Activated naive CD4-positive, alpha-beta T cell treated with anti-CD3 and anti-CD28 coated beads, Interleukin-2, amount 10 ng/mL, durations not matched to agents 7 days and 5 days (primary cell): ENCODE measurements around the gene SLC44A2.
"Not testable (repeated sequence)": the region's sequence is repeated elsewhere in the genome, so short reads cannot be mapped to it uniquely, and the experiment has no call there.

Experiments
- CTCF ChIA-PET: fragments of 350-600 bp; sonication (Branson Sonifier 250); formaldehyde crosslinking; loops from one replicate; lab custom pipeline; 2021; ENCODE audit warnings: antibody characterized with exemption; lab: Charles Lee
- DNase-seq: peaks from one replicate; pipeline ENCODE4 v3.0.0-alpha.2; 2020
- H3K27ac Mint-ChIP-seq: one replicate; pipeline ENCODE4 v1.8.0; 2021; ENCODE audit warnings: mild to moderate bottlenecking, moderate library complexity, mixed read lengths
- H3K27me3 Mint-ChIP-seq: one replicate; pipeline ENCODE4 v1.8.0; 2021; ENCODE audit warnings: mild to moderate bottlenecking, mixed read lengths
- H3K36me3 Mint-ChIP-seq: one replicate; pipeline ENCODE4 v1.8.0; 2021; ENCODE audit warnings: mixed read lengths
- H3K4me1 Mint-ChIP-seq: one replicate; pipeline ENCODE4 v1.8.0; 2021; ENCODE audit warnings: mixed read lengths
- H3K4me3 Mint-ChIP-seq: one replicate; pipeline ENCODE4 v1.8.0; 2021; ENCODE audit warnings: mild to moderate bottlenecking, moderate library complexity, mixed read lengths
- H3K9me3 Mint-ChIP-seq: one replicate; pipeline ENCODE4 v1.8.0; 2021; ENCODE audit warnings: mixed read lengths

The SLC44A2 gene

DNA sequence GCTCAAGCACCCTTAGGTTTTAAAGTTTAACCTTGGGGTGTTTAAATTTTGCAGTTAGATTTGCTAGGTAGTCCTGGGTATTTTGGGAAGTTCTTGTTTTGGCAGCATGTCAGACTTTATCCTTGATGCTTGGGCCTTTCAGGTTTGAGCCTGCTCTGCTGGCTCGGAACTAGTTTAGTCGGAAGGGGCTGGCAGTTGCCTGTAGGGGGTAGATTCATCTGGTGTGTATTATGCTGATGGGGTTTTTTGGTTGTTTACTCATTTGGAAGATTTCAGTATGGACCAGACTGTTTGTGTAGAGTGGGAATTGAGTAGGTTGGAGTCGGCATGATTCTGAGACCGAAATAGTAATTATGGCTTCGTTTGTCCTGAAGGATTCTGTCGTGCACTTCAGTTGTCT lies 43.9 kb downstream of the SLC44A2 start:
- CTCF ChIA-PET: no interaction called here

DNA sequence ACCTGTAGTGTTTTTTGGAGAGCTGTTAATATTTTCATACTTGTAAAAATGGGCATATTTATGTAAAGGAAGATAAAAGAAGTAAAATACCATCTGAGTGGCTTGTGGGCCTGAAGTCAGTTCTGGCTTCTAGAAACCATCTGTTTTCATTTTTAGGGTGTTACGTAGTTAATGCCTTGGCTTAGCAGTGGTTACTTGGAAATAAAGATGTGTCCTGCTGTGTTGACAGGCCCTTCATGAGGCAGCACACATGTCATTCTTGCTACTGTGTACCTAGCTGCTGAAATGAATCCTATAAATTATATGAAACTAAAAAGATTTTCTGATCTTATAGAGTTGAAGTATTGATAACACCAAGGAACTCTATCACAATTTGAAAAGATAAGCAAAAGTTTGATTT lies 44.8 kb downstream of the SLC44A2 start:
- H3K4me1 Mint-ChIP-seq: peaks cover 12% of the 10 kb centered on the region
- no peaks in the 10 kb centered on the region for H3K27me3 Mint-ChIP-seq
- DNase-seq: no peak
- H3K9me3 Mint-ChIP-seq: no peaks in the 10 kb centered on the region
- CTCF ChIA-PET: interaction anchor here (4.2 kb wide), 1 partner anchor 29 kb away, joined by 14 read pairs; no protein-coding TSS in a partner anchor
- no peak overlapping the region for H3K27ac Mint-ChIP-seq
- no peak overlapping the region for H3K4me3 Mint-ChIP-seq
- peaks cover 22% of the 10 kb centered on the region for H3K36me3 Mint-ChIP-seq

More for the DNA sequence above, 43.9 kb downstream of the SLC44A2 start:
- no peak overlapping the region for H3K27ac Mint-ChIP-seq
- no peaks in the 10 kb centered on the region for H3K27me3 Mint-ChIP-seq
- H3K4me1 Mint-ChIP-seq: peaks cover 12% of the 10 kb centered on the region
- DNase-seq: no peak
- H3K4me3 Mint-ChIP-seq: no peak overlapping the region
- H3K9me3 Mint-ChIP-seq: no peaks in the 10 kb centered on the region
- peaks cover 22% of the 10 kb centered on the region for H3K36me3 Mint-ChIP-seq

DNA sequence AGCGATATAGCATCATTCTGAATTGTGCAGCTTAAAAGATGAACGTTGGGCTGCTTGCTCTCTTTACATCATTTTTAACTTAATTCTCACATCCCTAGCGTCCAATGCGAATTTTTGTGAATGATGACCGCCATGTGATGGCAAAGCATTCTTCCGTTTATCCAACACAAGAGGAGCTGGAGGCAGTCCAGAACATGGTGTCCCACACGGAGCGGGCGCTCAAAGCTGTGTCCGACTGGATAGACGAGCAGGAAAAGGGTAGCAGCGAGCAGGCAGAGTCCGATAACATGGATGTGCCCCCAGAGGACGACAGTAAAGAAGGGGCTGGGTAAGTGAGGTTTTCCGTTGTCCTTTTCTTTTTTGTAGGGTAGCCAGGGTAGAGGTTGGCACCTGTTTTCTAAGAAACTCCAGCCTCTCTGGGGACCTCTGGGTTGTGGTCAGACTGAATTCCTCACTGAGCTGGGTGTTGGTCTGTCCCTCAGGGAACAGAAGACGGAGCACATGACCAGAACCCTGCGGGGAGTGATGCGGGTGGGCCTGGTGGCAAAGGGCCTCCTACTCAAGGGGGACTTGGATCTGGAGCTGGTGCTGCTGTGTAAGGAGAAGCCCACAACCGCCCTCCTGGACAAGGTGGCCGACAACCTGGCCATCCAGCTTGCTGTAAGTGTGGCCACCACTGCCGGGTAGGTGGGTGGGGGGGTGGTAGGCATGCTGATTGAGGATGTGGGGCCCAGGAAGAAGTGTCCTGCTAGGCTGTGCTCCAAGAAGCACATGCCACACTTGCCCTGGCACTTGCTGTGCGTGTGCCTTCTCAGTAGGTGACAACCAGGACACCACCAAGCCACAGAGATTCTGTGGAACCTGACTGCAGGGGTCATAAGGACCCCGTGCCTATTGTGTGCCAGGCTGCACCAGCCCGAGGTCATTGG lies 45.8 kb downstream of the SLC44A2 start:
- H3K36me3 Mint-ChIP-seq: peaks cover 28% of the 10 kb centered on the region
- H3K27me3 Mint-ChIP-seq: no peaks in the 10 kb centered on the region
- H3K27ac Mint-ChIP-seq: no peak overlapping the region
- no peak overlapping the region for H3K4me3 Mint-ChIP-seq
- peaks cover 12% of the 10 kb centered on the region for H3K4me1 Mint-ChIP-seq
- H3K9me3 Mint-ChIP-seq: no peaks in the 10 kb centered on the region
- DNase-seq: no peak
- CTCF ChIA-PET: interaction anchor here (2.7 to 4.2 kb wide), 2 partner anchors 28 to 90 kb away, joined by 13 to 14 read pairs; no protein-coding TSS in a partner anchor

DNA sequence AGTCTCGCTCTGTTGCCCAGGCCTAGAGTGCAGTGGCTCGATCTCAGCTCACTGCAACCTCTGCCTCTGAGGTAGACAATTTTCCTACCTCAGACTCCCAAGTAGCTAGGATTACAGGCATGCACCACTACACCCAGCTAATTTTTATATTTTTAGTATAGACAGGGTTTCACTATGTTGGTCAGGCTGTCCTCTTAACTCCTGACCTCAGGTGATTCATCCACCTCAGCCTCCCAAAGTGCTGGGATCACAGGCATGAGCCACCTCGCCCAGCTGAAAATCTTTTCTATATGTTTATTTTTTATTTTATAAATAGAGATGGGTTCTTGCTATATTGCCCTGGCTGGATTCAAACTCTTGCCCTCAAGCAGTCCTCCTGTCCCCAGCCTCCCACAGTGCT lies 46.6 kb downstream of the SLC44A2 start:
- peaks cover 33% of the 10 kb centered on the region for H3K36me3 Mint-ChIP-seq
- not testable (repeated sequence) for H3K4me1 Mint-ChIP-seq, H3K4me3 Mint-ChIP-seq, DNase-seq, H3K27me3 Mint-ChIP-seq, H3K9me3 Mint-ChIP-seq, H3K27ac Mint-ChIP-seq
- CTCF ChIA-PET: interaction anchor here (2.7 to 4.2 kb wide), 2 partner anchors 28 to 91 kb away, joined by 13 to 14 read pairs; no protein-coding TSS in a partner anchor

DNA sequence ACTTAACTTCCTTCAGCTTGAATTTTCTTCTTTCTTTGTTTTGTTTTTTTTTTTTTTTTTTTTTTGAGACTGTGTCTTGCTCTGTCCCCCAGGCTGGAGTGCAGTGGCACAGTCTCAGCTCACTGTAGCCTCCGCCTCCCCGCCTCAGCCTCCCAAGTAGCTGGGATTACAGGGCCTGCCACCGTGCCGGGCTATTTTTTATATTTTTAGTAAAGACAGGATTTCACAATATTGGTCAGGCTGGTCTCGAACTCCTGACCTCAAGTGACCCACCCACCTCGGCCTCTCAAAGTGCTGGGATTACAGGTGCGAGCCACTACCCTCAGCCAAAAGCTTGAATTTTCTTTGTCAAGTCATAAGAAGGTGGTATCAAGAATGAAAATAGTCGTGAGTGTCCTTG lies 49.9 kb downstream of the SLC44A2 start:
- not testable (repeated sequence) for H3K9me3 Mint-ChIP-seq, DNase-seq, H3K27me3 Mint-ChIP-seq, H3K4me3 Mint-ChIP-seq, H3K4me1 Mint-ChIP-seq, H3K27ac Mint-ChIP-seq
- H3K36me3 Mint-ChIP-seq: peaks cover 49% of the 10 kb centered on the region
- CTCF ChIA-PET: interaction anchor here (1.5 kb wide), 1 partner anchor 94 kb away, joined by 4 read pairs; no protein-coding TSS in a partner anchor

DNA sequence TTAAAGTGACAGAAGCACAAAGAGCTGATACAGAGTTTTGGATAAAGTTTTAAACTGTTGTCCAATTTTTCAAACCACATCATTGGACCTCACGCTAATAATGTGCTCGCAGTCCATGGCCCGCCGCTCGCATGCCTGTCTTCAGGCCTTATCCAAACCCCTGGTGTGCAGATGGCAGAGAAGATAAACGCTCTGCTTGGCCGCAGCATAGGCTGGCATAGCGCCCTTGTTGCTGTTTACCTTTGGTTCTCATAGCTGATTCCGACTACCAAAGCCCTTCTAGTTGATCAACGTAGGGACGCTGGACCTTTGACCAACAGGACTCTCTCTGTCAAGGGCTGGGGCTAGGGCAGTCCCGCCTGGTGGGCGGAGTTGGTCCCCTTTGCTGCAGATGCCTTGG lies 52.4 kb downstream of the SLC44A2 start:
- no peaks in the 10 kb centered on the region for H3K4me1 Mint-ChIP-seq
- no peak for DNase-seq
- no peaks in the 10 kb centered on the region for H3K9me3 Mint-ChIP-seq
- H3K27me3 Mint-ChIP-seq: no peaks in the 10 kb centered on the region
- no peak overlapping the region for H3K4me3 Mint-ChIP-seq
- H3K36me3 Mint-ChIP-seq: peaks cover 50% of the 10 kb centered on the region
- CTCF ChIA-PET: interaction anchor here (1.5 kb wide), 1 partner anchor 22 kb away, joined by 6 read pairs; no protein-coding TSS in a partner anchor
- H3K27ac Mint-ChIP-seq: no peak overlapping the region

DNA sequence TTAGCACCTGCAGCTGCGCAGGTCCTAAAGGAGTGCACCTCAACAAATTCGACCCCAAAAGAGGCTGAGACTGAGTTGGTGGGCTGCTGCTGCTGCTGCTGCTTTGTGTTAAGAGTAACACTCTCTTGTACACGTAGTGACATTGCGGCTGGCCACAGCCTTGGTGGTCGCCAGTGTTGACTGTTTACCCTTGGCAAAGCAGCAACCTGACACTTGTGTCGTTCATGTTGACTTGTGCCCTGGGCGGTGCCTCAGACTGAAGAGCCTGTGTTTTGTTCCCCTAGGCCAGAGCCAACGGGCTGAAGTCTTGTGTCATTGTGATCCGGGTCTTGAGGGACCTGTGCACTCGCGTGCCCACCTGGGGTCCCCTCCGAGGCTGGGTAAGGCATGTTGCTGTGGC lies 53.5 kb downstream of the SLC44A2 start:
- Mint-ChIP-seq H3K9me3 (no peaks in the 10 kb centered on the region), H3K27ac (no peak overlapping the region), H3K4me1 (no peaks in the 10 kb centered on the region), H3K4me3 (no peak overlapping the region), H3K36me3 (peaks cover 48% of the 10 kb centered on the region), H3K27me3 (no peaks in the 10 kb centered on the region)
- CTCF ChIA-PET: interaction anchor here (1.5 kb wide), 1 partner anchor 21 kb away, joined by 6 read pairs; no protein-coding TSS in a partner anchor
- DNase-seq: no peak

DNA sequence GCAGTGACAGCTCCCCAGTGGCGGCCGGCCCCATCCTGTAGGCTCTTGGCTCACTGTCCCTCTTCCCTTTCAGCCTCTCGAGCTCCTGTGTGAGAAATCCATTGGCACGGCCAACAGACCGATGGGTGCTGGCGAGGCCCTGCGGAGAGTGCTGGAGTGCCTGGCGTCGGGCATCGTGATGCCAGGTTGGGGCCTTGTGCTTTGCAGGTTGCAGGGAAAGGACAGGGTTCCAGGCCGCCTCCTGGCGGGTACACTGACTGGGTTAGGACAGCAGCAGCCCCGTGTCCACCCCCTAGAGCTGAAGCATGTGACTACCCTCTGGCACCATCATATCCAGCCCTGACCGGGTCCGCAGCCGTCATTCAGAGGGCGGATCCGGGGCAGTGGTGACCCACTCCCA lies 54.4 kb downstream of the SLC44A2 start:
- CTCF ChIA-PET: interaction anchor here (1.5 kb wide), 1 partner anchor 18 kb away, joined by 3 read pairs; no protein-coding TSS in a partner anchor
- H3K36me3 Mint-ChIP-seq: peaks cover 56% of the 10 kb centered on the region
- H3K9me3 Mint-ChIP-seq: no peaks in the 10 kb centered on the region
- DNase-seq: no peak
- no peaks in the 10 kb centered on the region for H3K4me1 Mint-ChIP-seq
- H3K27ac Mint-ChIP-seq: no peak overlapping the region
- H3K27me3 Mint-ChIP-seq: no peaks in the 10 kb centered on the region
- H3K4me3 Mint-ChIP-seq: no peak overlapping the region

DNA sequence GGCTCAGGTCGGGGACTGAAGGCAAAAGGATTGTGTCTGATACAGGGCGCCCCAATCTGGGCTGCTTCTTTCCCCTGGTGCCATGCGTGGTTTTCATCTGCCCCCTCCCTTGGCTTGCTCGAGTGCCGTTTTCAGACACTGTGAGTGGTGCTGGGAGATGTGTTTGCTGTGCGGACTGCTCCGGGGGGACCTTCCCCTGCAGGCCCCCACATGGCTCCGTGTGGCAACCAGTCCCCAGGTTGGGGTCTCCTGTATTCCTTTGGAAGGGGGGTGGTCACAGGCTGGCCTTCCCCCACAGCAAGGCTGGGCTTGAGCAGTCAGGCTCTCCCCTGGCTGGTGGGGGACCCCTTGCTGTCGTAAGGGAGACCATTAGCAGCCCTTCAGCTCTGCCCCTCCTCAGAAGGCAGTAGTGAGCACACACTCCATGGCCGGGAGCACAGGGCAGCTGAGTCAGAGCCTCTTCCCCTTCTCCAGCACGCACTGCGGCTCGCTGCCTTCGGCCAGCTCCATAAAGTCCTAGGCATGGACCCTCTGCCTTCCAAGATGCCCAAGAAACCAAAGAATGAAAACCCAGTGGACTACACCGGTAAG lies 55.3 kb downstream of the SLC44A2 start:
- Mint-ChIP-seq H3K9me3 (no peaks in the 10 kb centered on the region), H3K4me3 (no peak overlapping the region), H3K36me3 (peaks cover 52% of the 10 kb centered on the region), H3K27ac (no peak overlapping the region), H3K4me1 (no peaks in the 10 kb centered on the region), H3K27me3 (no peaks in the 10 kb centered on the region)
- no peak for DNase-seq
- CTCF ChIA-PET: interaction anchor here (0.9 to 1.5 kb wide), 2 partner anchors 17 to 100 kb away, joined by 3 read pairs; no protein-coding TSS in a partner anchor

DNA sequence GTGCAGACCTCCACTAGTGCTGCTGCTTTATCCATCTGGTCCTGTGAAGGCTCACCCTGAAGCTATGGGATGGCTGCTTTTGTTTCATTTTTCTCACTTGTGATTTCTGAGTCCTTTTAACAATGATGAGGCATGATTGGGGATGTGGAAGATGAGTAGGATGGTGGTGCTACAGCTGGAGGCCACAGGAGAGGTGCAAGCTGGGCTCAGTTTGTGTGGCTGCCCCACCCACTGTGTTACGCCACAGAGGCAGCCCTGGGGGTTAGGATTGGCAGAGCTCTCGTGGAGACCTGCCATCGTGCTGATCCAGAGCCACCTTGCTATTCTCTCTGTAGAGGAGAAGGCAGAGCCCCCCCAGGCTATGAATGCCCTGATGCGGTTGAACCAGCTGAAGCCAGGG lies 56.3 kb downstream of the SLC44A2 start:
- no peaks in the 10 kb centered on the region for H3K27me3 Mint-ChIP-seq
- CTCF ChIA-PET: interaction anchor here (0.9 to 1.2 kb wide), 2 partner anchors 11 to 101 kb away, joined by 3 to 4 read pairs; no protein-coding TSS in a partner anchor
- H3K9me3 Mint-ChIP-seq: no peaks in the 10 kb centered on the region
- peaks cover 49% of the 10 kb centered on the region for H3K36me3 Mint-ChIP-seq
- no peak for DNase-seq
- H3K27ac Mint-ChIP-seq: no peak overlapping the region
- H3K4me3 Mint-ChIP-seq: peak overlapping the region; percentile 27
- no peaks in the 10 kb centered on the region for H3K4me1 Mint-ChIP-seq

DNA sequence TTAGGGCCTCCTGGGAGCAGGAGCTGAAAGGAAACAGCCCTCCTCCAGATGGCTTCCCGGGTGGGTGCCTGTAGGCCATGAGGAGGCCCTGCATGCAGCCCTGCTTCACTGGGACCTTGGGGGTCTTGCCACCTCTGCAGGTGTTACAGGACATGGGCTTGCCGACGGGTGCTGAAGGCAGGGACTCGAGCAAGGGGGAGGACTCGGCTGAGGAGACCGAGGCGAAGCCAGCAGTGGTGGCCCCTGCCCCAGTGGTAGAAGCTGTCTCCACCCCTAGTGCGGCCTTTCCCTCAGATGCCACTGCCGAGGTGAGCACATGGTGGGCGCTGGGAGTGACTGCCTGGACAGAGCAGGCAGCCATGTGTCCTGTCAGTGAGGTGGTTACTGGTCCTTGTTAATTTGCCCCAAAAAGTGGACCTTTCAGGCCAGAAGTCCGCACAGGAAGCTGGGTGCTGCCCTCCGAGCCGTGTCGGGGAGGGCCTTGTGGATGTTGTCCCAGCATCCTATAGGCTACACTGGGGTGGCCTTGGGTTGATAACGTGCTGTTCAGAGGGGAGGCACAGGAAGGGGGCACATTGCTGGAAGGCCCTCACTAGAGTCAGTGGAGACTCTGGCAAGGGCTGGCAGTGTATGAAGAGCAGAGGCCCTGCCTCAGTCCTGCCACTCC lies 57.2 kb downstream of the SLC44A2 start:
- Mint-ChIP-seq H3K27me3 (no peaks in the 10 kb centered on the region), H3K9me3 (no peaks in the 10 kb centered on the region), H3K36me3 (peaks cover 50% of the 10 kb centered on the region), H3K4me3 (no peak overlapping the region), H3K4me1 (no peaks in the 10 kb centered on the region), H3K27ac (no peak overlapping the region)
- no peak for DNase-seq
- CTCF ChIA-PET: interaction anchor here (1.2 kb wide), 1 partner anchor 10 kb away, joined by 4 read pairs; no protein-coding TSS in a partner anchor

DNA sequence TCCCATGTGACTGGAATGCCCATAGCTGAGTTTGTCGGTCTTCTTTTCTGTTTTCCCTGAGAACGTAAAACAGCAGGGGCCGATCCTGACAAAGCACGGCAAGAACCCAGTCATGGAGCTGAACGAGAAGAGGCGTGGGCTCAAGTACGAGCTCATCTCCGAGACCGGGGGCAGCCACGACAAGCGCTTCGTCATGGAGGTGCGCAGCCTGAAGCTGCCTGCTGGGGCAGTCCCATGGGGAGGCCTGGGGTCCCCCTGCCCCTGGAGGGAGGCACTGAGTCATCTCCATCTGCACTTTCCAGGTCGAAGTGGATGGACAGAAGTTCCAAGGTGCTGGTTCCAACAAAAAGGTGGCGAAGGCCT lies 57.7 kb downstream of the SLC44A2 start:
- peaks cover 50% of the 10 kb centered on the region for H3K36me3 Mint-ChIP-seq
- H3K4me1 Mint-ChIP-seq: no peaks in the 10 kb centered on the region
- H3K27me3 Mint-ChIP-seq: peaks cover 1% of the 10 kb centered on the region
- H3K9me3 Mint-ChIP-seq: no peaks in the 10 kb centered on the region
- DNase-seq: no peak
- CTCF ChIA-PET: no interaction called here
- H3K27ac Mint-ChIP-seq: no peak overlapping the region
- H3K4me3 Mint-ChIP-seq: no peak overlapping the region

DNA sequence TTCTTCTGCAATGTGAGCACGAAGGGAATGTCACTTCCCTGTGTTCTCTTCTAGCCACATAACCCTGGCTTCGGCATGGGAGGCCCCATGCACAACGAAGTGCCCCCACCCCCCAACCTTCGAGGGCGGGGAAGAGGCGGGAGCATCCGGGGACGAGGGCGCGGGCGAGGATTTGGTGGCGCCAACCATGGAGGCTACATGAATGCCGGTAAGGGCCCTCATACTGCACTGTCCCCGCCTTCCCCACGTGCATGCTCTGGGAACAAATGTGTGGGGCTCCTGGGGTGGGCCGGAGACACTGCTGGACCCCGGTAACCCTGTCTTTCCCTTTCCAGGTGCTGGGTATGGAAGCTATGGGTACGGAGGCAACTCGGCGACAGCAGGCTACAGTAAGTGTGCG lies 58.2 kb downstream of the SLC44A2 start:
- no peaks in the 10 kb centered on the region for H3K9me3 Mint-ChIP-seq
- no peak overlapping the region for H3K4me3 Mint-ChIP-seq
- DNase-seq: no peak
- peaks cover 3% of the 10 kb centered on the region for H3K27me3 Mint-ChIP-seq
- no peaks in the 10 kb centered on the region for H3K4me1 Mint-ChIP-seq
- H3K36me3 Mint-ChIP-seq: peaks cover 48% of the 10 kb centered on the region
- no peak overlapping the region for H3K27ac Mint-ChIP-seq
- CTCF ChIA-PET: no interaction called here

DNA sequence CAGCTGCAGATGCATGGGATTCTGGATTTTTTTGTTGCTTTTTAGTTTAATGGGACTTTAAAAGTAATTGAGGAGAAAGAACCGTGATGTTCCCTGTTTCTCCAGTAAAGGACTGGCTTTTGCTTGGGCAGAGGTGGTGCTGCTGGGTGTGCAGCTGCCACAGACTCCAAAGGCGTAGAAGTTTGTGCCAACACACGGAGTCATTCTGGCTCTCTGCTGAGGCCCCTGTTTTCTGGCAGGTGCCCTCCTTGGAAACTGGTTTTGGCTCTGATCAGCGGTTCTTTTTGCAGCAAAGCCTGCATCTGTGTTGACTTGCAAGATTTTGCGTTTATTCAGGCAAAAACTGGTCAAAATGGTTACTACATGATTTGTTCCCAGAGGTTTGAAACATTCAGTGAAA lies 59.9 kb downstream of the SLC44A2 start:
- CTCF ChIA-PET: interaction anchor here (1.1 kb wide), 1 partner anchor 14 kb away, joined by 4 read pairs; no protein-coding TSS in a partner anchor
- peaks cover 51% of the 10 kb centered on the region for H3K36me3 Mint-ChIP-seq

More for the DNA sequence above, 59.9 kb downstream of the SLC44A2 start:
- no peaks in the 10 kb centered on the region for H3K4me1 Mint-ChIP-seq
- H3K27me3 Mint-ChIP-seq: peaks cover 3% of the 10 kb centered on the region
- no peak overlapping the region for H3K27ac Mint-ChIP-seq
- DNase-seq: no peak
- no peak overlapping the region for H3K4me3 Mint-ChIP-seq
- no peaks in the 10 kb centered on the region for H3K9me3 Mint-ChIP-seq
